HCT116 (cell line): ENCODE results near the gene CMIP. TPM values are rescaled to one million over a fixed set of nuclear protein-coding genes. Genes with fewer than 3 reads are reported as not detected.
A peak's percentile ranks its signal among the peaks of the same experiment; 100 is the strongest.

ENCODE experiments used
- ATAC-seq: fragments of 200-7000 bp; cut with Tn5 transposase; 2 replicates; pipeline ENCODE4 v1.9.1; 2020; ENCODE audit warnings: mild to moderate bottlenecking, moderate library complexity
- BruUV-seq: library from RNA; stranded (reverse); fragments of 400-500 nt; replicated peaks from 2 replicates; lab custom pipeline; 2021; lab: Mats Ljungman, UMichigan
- CTCF ChIA-PET: fragments of 300-600 bp; sonication (Branson Sonifier 250); formaldehyde crosslinking; loops from one replicate; lab custom pipeline; 2021; ENCODE audit warnings: antibody characterized with exemption; lab: Charles Lee
- POLR2A ChIA-PET: fragments of 300-600, 350-600 bp; sonication (Branson Sonifier 250); formaldehyde crosslinking; loops from one replicate; lab custom pipeline; 2021; ENCODE audit warnings: antibody characterized with exemption; lab: Charles Lee
- RAD21 ChIA-PET, 2 experiments: fragments of 300-600 bp; sonication (Branson Sonifier 250); formaldehyde crosslinking; loops; one replicate each; lab custom pipeline; 2023; ENCODE audit warnings: low total read pairs in 2 of 2; ENCODE audit not compliant: uncharacterized antibody in 2 of 2, unreplicated experiment in 2 of 2, low non-redundant PET in 1 of 2; lab: Charles Lee
- DNase-seq: peaks from one replicate; pipeline ENCODE4 v3.0.0-alpha.2; 2010; ENCODE audit warnings: low read depth, low spot score
- H2AFZ ChIP-seq: fragments of 200-600 bp; shearing (Covaris generic), sonication (generic); 2 replicates; pipeline ENCODE4 v1.6.1; 2017; ENCODE audit warnings: low read depth, mixed run types, mixed read lengths, antibody characterized with exemption, low read length; ENCODE audit not compliant: poor library complexity, severe bottlenecking
- H3K27ac ChIP-seq: 2 replicates; pipeline ENCODE4 v1.5.1; 2012; ENCODE audit warnings: low read depth, low read length
- H3K27me3 ChIP-seq: fragments of 200-600 bp; sonication (generic); 2 replicates; pipeline ENCODE4 v1.6.1; 2016; ENCODE audit warnings: mixed run types, low read length, mixed read lengths; ENCODE audit not compliant: insufficient read depth
- H3K36me3 ChIP-seq, 2 experiments: fragments of 200-500 bp in 1 of 2; fragments of 200-600 bp in 1 of 2; sonication (Bioruptor generic) in 1 of 2; sonication (generic) in 1 of 2; 2 replicates each; pipeline versions ENCODE4 v1.5.1 to v1.6.1; 2014 to 2016; ENCODE audit warnings: low read length in 2 of 2, inconsistent platforms in 1 of 2, mixed read lengths in 1 of 2, mixed run types in 1 of 2; ENCODE audit not compliant: insufficient read depth in 2 of 2, control insufficient read depth in 1 of 2
- H3K4me1 ChIP-seq, 2 experiments: fragments of 200-600 bp in 1 of 2; sonication (generic) in 1 of 2; 2 replicates each; pipeline versions ENCODE4 v1.5.1 to v1.6.1; 2012 to 2017; ENCODE audit warnings: low read length in 2 of 2, inconsistent platforms in 1 of 2, mild to moderate bottlenecking in 1 of 2, mixed read lengths in 1 of 2, mixed run types in 1 of 2, moderate library complexity in 1 of 2; ENCODE audit not compliant: insufficient read depth in 2 of 2, control insufficient read depth in 1 of 2
- H3K4me2 ChIP-seq: fragments of 200-600 bp; sonication (generic); 2 replicates; pipeline ENCODE4 v1.6.1; 2017; ENCODE audit warnings: mixed run types, low read length, mixed read lengths
- H3K4me3 ChIP-seq, 2 experiments: fragments of 200-600 bp in 1 of 2; sonication (generic) in 1 of 2; replicated peaks in 1 of 2; 2 replicates each; pipeline ENCODE4 v1.5.1; 2011 to 2016; ENCODE audit warnings: low read length in 2 of 2, control low read depth in 1 of 2, low read depth in 1 of 2, mild to moderate bottlenecking in 1 of 2, mixed read lengths in 1 of 2, mixed run types in 1 of 2
- H3K79me2 ChIP-seq: fragments of 200-600 bp; sonication (generic); 2 replicates; pipeline ENCODE4 v1.6.1; 2017; ENCODE audit warnings: mild to moderate bottlenecking, mixed run types, low read length, moderate library complexity, mixed read lengths; ENCODE audit not compliant: insufficient read depth
- H3K9ac ChIP-seq: fragments of 200-600 bp; sonication (generic); 2 replicates; pipeline ENCODE4 v1.6.1; 2016; ENCODE audit warnings: low read length, mixed read lengths
- H3K9me2 ChIP-seq: fragments of 200-600 bp; sonication (generic), shearing (Covaris generic); 2 replicates; pipeline ENCODE4 v1.6.1; 2017; ENCODE audit warnings: mixed run types, mild to moderate bottlenecking, moderate library complexity; ENCODE audit not compliant: insufficient read depth
- H3K9me3 ChIP-seq, 2 experiments: fragments of 200-500 bp in 1 of 2; fragments of 200-600 bp in 1 of 2; sonication (Bioruptor generic) in 1 of 2; sonication (generic) in 1 of 2; 2 replicates each; pipeline ENCODE4 v1.6.1; 2014 to 2017; ENCODE audit warnings: low read length in 2 of 2, mixed read lengths in 2 of 2, inconsistent platforms in 1 of 2, low read depth in 1 of 2, mild to moderate bottlenecking in 1 of 2, mixed run types in 1 of 2, moderate library complexity in 1 of 2; ENCODE audit not compliant: control insufficient read depth in 1 of 2, insufficient read depth in 1 of 2
- H4K20me1 ChIP-seq: fragments of 200-600 bp; sonication (generic), shearing (Covaris generic); 2 replicates; pipeline ENCODE4 v1.6.1; 2017; ENCODE audit warnings: mixed run types, mild to moderate bottlenecking, moderate library complexity; ENCODE audit not compliant: insufficient read depth
- EZH2phosphoT487 ChIP-seq: fragments of 200-600 bp; IDR thresholded peaks from 2 replicates; pipeline ENCODE4 v1.6.1; 2018; ENCODE audit warnings: antibody characterized with exemption, borderline replicate concordance
- FOSL1 ChIP-seq: IDR thresholded peaks from 2 replicates; pipeline ENCODE4 v1.6.1; 2012; ENCODE audit warnings: low read depth
- JUND ChIP-seq: IDR thresholded peaks from 2 replicates; pipeline ENCODE4 v1.6.1; 2012
- MAX ChIP-seq: IDR thresholded peaks from 2 replicates; pipeline ENCODE4 v1.6.1; 2012
- POLR2AphosphoS5 ChIP-seq: IDR thresholded peaks from 2 replicates; pipeline ENCODE4 v1.6.1; 2011; ENCODE audit warnings: mild to moderate bottlenecking, low read depth, low read length, moderate library complexity
- RAD21 ChIP-seq: IDR thresholded peaks from 2 replicates; pipeline ENCODE4 v1.6.1; 2012; ENCODE audit warnings: low read depth, mild to moderate bottlenecking
- SP1 ChIP-seq: IDR thresholded peaks from 2 replicates; pipeline ENCODE4 v1.6.1; 2012; ENCODE audit warnings: low read depth
- SRF ChIP-seq: IDR thresholded peaks from 2 replicates; pipeline ENCODE4 v1.6.1; 2012; ENCODE audit warnings: low read depth
- TCF7L2 ChIP-seq: IDR thresholded peaks from 2 replicates; pipeline ENCODE4 v1.7.0; 2011; ENCODE audit warnings: borderline replicate concordance, inconsistent platforms; ENCODE audit not compliant: insufficient read depth, insufficient read length; ENCODE audit errors: extremely low read depth
- YY1 ChIP-seq: IDR thresholded peaks from 2 replicates; pipeline ENCODE4 v1.6.1; 2011; ENCODE audit warnings: low read length, low read depth, moderate library complexity, mild to moderate bottlenecking; ENCODE audit not compliant: insufficient replicate concordance; ENCODE audit errors: extremely low read depth
- ZFX ChIP-seq: fragments of 450-650 bp; IDR thresholded peaks from 2 replicates; pipeline ENCODE4 v1.6.1; 2017
- ZNF274 ChIP-seq: fragments of 200-500 bp; sonication (Bioruptor generic); IDR thresholded peaks from 2 replicates; pipeline ENCODE4 v1.6.1; 2014; ENCODE audit warnings: mild to moderate bottlenecking, low read depth, low read length, inconsistent platforms
- intact Hi-C: fragments of 100-400 bp; cut with micrococcal nuclease; formaldehyde crosslinking; loops from 2 replicates; pipeline ENCODE4 v1.10.0; 2022
- total RNA-seq: library from RNA; stranded (reverse); gene quantifications from one replicate; pipeline ENCODE4 v1.2.1, GENCODE V29; 2021; ENCODE audit not compliant: unreplicated experiment
- TF ChIP-seq, protein P1 (sequence below): IDR thresholded peaks from 2 replicates; pipeline ENCODE4 v1.6.1; 2011; ENCODE audit warnings: mild to moderate bottlenecking, low read length, moderate library complexity; ENCODE audit not compliant: insufficient replicate concordance; ENCODE audit errors: extremely low read depth

The CMIP gene
- total RNA-seq, 1 experiment from 2014 or later, result 64.6 TPM

DNA sequence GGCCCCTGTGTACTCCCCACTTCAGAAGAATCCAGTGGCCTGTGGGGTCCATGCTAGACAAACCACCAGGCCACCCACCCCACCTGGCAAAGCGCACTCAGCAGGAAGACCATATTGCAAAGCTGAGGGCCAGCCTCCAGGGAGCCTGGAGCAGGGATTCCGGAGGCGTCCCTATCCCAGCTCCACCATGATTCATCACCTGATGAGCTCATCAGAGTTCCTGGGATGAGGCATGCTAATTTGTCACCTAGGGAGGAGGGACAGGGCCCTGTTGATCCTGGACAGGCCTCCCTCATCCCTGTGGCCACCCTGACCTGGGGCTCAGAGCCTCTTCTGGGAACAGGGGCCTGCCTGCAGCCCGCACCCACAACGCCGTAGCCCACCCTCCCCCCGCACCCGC, 202.9 kb downstream of the CMIP start:
- H3K27ac ChIP-seq, result peak overlapping the region; percentile 3; the same call in 1 of the 2 replicates
- H3K27me3 ChIP-seq, result no peaks in the 10 kb centered on the region
- peaks cover 0 to 36% of the 10 kb centered on the region in 2 experiments; a peak in 3 of 4 replicates for H3K4me1 ChIP-seq
- H3K4me3 ChIP-seq, result no peak overlapping the region
- no peaks in the 10 kb centered on the region; the same call in 1 of the 2 replicates for H4K20me1 ChIP-seq
- ChIA-PET RAD21 (no interaction called here), POLR2A (interaction anchor here (1.5 kb wide), 2 partner anchors 9 to 126 kb away, joined by 3 to 5 read pairs; no protein-coding TSS in a partner anchor), CTCF (interaction anchor here (0.6 to 0.9 kb wide), 2 partner anchors 50 to 103 kb away, joined by 3 to 6 read pairs; no protein-coding TSS in a partner anchor)
- H3K9ac ChIP-seq, result peak overlapping the region; percentile 43
- intact Hi-C loops, result no loop called here
- no TSS peak for BruUV-seq
- peaks cover 68% of the 10 kb centered on the region for H3K79me2 ChIP-seq
- no peak overlapping the region for H2AFZ ChIP-seq
- H3K9me2 ChIP-seq, result no peaks in the 10 kb centered on the region
- TF ChIP-seq EZH2phosphoT487 (no peak), MAX (0 out of 2 replicates have a peak, but pooled peaks have one; percentile 22), ZNF274 (no peak), POLR2AphosphoS5 (peak; percentile 47; the same call in 1 of the 2 replicates), JUND (peak; percentile 86), SP1 (0 out of 2 replicates have a peak, but pooled peaks have one; percentile 25), SRF (no peak), FOSL1 (peak; percentile 83), YY1 (peak; percentile 53), ZFX (no peak)
- ATAC-seq (peak; percentile 97), DNase-seq (peak; percentile 76)
- H3K9me3 ChIP-seq, result no peaks in the 10 kb centered on the region
- peaks cover 0 to 2% of the 10 kb centered on the region in 2 experiments; a peak in 2 of 4 replicates for H3K36me3 ChIP-seq
- peak overlapping the region; percentile 64 for H3K4me2 ChIP-seq

DNA sequence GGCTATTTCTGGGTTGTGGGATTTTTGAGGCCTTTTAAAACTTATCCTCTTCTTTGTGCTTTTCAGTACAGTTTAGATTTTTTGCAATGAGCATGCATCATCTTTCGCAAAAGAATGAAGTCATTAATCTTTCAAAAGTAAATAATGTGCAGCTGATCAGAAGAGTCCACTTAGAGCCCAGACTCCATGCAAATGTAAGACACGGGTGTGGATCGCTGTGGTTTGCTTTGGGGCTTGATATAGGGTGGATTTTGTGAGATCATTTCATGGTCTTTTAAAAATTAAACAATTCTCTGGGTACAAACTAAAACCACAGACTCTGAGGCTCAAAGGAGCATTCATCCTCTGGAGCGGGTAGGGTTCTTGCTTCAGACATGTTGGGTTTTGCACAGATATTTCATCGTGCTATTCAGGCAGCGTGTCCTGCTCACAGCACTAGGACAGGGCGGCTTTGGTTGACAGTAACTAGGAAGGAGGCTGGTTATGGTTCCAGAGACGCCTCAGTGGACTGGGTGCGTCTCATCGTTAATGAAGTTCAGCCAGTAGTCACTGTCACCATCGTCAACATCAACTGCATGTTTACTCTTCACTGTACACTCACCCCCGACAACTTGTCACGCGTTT, 205.1 kb downstream of the CMIP start:
- ATAC-seq (no peak), DNase-seq (no peak)
- peaks cover 55% of the 10 kb centered on the region for H3K79me2 ChIP-seq
- H2AFZ ChIP-seq, result no peak overlapping the region
- no peaks in the 10 kb centered on the region for H3K27me3 ChIP-seq
- ChIA-PET RAD21 (no interaction called here), CTCF (no interaction called here), POLR2A (no interaction called here)
- no peak overlapping the region for H3K27ac ChIP-seq
- H4K20me1 ChIP-seq, result no peaks in the 10 kb centered on the region; the same call in 1 of the 2 replicates
- H3K36me3 ChIP-seq, result peaks cover 3 to 11% of the 10 kb centered on the region in 2 experiments; a peak in 2 of 4 replicates
- TF ChIP-seq EZH2phosphoT487, result no peak
- no peak for TF ChIP-seq TCF7L2
- no peak for TF ChIP-seq RAD21
- TF ChIP-seq, protein P1, sequence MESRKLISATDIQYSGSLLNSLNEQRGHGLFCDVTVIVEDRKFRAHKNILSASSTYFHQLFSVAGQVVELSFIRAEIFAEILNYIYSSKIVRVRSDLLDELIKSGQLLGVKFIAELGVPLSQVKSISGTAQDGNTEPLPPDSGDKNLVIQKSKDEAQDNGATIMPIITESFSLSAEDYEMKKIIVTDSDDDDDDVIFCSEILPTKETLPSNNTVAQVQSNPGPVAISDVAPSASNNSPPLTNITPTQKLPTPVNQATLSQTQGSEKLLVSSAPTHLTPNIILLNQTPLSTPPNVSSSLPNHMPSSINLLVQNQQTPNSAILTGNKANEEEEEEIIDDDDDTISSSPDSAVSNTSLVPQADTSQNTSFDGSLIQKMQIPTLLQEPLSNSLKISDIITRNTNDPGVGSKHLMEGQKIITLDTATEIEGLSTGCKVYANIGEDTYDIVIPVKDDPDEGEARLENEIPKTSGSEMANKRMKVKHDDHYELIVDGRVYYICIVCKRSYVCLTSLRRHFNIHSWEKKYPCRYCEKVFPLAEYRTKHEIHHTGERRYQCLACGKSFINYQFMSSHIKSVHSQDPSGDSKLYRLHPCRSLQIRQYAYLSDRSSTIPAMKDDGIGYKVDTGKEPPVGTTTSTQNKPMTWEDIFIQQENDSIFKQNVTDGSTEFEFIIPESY, result no peak
- H3K9ac ChIP-seq, result no peak overlapping the region
- peaks cover 0 to 47% of the 10 kb centered on the region in 2 experiments; a peak in 3 of 4 replicates for H3K4me1 ChIP-seq
- H3K4me2 ChIP-seq, result no peak overlapping the region
- intact Hi-C loops, result no loop called here
- H3K4me3 ChIP-seq, result no peak overlapping the region
- no TSS peak for BruUV-seq
- no peaks in the 10 kb centered on the region for H3K9me2 ChIP-seq
- no peaks in the 10 kb centered on the region for H3K9me3 ChIP-seq
